NCI-H2107 (cell line): ENCODE measurements around the gene PEX14.
"Not testable (repeated sequence)": the region's sequence is repeated elsewhere in the genome, so short reads cannot be mapped to it uniquely, and the experiment has no call there.

Experiments used
- DNase-seq: peaks from one replicate; lab custom pipeline; 2025; lab: John Stamatoyannopoulos, UW

PEX14 gene

GRCh38 chr1:10495475-10495817, 20.7 kb downstream of the PEX14 start:
- DNase-seq: no peak

- DNase-seq: no peak
Measured at GRCh38 chr1:10495952-10496351, 21.2 kb downstream of the PEX14 start.

- DNase-seq: no peak
Measured at GRCh38 chr1:10497109-10497508, 22.4 kb downstream of the PEX14 start.

- no peak for DNase-seq
Measured at GRCh38 chr1:10498231-10498630, 23.5 kb downstream of the PEX14 start.

- DNase-seq: no peak
Measured at GRCh38 chr1:10502206-10502605, 27.5 kb downstream of the PEX14 start.

- DNase-seq: no peak
Measured at GRCh38 chr1:10504249-10504648, 29.5 kb downstream of the PEX14 start.

- DNase-seq: not testable (repeated sequence)
Measured at GRCh38 chr1:10506046-10506676, 31.4 kb downstream of the PEX14 start.

GRCh38 chr1:10506677-10507047, 31.9 kb downstream of the PEX14 start:
- DNase-seq: no peak

- no peak for DNase-seq
Measured at GRCh38 chr1:10507111-10507879, 32.5 kb downstream of the PEX14 start.

- no peak for DNase-seq
Measured at GRCh38 chr1:10508511-10508951, 33.8 kb downstream of the PEX14 start.

- DNase-seq: no peak
Measured at GRCh38 chr1:10509809-10510509, 35.2 kb downstream of the PEX14 start.

GRCh38 chr1:10510520-10511493, 36.1 kb downstream of the PEX14 start:
- DNase-seq: no peak

- no peak for DNase-seq
Measured at GRCh38 chr1:10511494-10511885, 36.7 kb downstream of the PEX14 start.

GRCh38 chr1:10513199-10513598, 38.4 kb downstream of the PEX14 start:
- DNase-seq: no peak

- no peak for DNase-seq
Measured at GRCh38 chr1:10514490-10515235, 39.9 kb downstream of the PEX14 start.

GRCh38 chr1:10515301-10515975, 40.7 kb downstream of the PEX14 start:
- DNase-seq: no peak

- no peak for DNase-seq
Measured at GRCh38 chr1:10515976-10516750, 41.4 kb downstream of the PEX14 start.

GRCh38 chr1:10516925-10517676, 42.4 kb downstream of the PEX14 start:
- no peak for DNase-seq

GRCh38 chr1:10517677-10517982, 42.9 kb downstream of the PEX14 start:
- DNase-seq: no peak
